Dedifferentiated amniotic fluid mesenchymal stem cell (primary cell): Measurements from ENCODE around the gene WRAP53.
"Not testable (repeated sequence)": the region's sequence is repeated elsewhere in the genome, so short reads cannot be mapped to it uniquely, and the experiment has no call there.

Source experiments
- DNase-seq: peaks from one replicate; pipeline ENCODE4 v3.0.0-alpha.2; 2016; ENCODE audit errors: extremely low spot score

The WRAP53 gene

DNA sequence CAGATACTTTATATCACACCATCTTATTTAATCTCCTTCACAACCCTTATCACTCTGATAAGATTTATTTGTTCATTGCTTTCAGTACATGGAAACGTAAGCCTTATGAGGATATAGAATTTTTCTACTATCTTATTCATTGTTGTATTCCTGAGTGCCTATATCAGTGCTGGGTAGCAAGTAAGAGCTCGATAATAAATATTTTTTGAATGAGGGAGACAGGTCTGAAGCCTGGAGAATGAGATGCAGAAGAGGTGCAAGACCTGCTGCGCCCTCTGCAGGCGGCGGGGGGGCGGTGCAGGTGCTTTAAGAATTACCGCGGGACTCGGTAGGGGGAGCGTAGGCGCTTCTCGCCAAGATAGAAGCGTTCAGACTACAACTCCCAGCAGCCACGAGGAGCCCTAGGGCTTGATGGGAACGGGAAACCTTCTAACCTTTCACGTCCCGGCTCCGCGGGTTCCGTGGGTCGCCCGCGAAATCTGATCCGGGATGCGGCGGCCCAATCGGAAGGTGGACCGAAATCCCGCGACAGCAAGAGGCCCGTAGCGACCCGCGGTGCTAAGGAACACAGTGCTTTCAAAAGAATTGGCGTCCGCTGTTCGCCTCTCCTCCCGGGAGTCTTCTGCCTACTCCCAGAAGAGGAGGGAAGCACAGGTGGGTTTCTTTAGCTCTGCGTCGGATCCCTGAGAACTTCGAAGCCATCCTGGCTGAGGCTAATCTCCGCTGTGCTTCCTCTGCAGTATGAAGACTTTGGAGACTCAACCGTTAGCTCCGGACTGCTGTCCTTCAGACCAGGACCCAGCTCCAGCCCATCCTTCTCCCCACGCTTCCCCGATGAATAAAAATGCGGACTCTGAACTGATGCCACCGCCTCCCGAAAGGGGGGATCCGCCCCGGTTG, at the start of gene WRAP53:
TSS of gene WRAP53 (plus strand) at position 570 of the 900 bp plus-strand sequence. CDS start at position 742, 172 bp downstream.
- DNase-seq = peak; percentile 99

DNA sequence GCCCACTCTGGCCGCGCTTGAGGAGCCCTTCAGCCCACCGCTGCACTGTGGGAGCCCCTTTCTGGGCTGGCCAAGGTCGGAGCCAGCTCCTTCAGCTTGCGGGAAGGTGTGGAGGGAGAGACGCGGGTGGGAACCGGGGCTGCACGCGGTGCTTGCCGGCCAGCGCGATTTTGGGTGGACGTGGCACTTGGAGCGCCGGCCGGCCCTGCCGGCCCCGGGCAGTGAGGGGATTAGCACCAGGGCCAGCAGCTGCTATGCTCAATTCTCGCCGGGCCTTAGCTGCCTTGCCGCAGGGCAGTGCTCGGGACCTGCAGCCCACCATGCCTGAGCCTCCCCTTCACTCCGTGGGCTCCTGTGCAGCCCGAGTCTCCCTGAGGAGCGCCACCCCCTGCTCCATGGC, 47.5 kb upstream of the WRAP53 start:
- DNase-seq = no peak

DNA sequence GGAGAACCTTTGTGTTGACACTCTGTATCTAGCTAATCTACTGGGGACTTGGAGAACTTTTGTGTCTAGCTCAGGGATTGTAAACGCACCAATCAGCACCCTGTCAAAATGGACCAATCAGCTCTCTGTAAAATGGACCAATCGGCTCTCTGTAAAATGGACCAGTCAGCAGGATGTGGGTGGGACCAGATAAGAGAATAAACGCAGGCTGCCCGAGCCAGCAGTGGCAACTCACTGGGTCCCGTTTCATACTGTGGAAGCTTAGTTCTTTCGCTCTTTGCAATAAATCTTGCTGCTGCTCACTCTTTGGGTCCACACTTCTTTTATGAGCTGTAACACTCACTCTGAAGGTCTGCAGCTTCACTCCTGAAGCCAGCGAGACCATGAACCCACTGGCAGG, 46.6 kb upstream of the WRAP53 start:
- not testable (repeated sequence) for DNase-seq

DNA sequence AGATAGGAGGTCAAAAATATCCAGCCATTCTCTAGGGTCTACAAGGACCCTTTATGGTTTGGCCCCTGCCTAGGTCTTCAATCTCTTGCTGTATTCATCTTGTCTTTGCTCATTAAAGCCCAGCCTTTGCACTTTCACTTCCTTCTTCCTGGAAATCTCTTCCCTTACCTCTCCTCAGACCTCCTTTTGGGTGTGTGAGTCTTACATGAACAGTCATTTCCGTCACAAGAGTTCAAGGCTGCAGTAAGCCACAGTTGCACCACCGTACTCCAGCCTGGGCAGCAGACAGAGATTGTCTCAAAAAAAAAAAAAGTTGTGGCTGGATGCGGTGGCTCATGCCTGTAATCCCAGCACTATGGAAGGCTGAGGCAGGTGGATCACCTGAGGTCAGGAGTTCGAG, 43.5 kb upstream of the WRAP53 start:
- DNase-seq = no peak

DNA sequence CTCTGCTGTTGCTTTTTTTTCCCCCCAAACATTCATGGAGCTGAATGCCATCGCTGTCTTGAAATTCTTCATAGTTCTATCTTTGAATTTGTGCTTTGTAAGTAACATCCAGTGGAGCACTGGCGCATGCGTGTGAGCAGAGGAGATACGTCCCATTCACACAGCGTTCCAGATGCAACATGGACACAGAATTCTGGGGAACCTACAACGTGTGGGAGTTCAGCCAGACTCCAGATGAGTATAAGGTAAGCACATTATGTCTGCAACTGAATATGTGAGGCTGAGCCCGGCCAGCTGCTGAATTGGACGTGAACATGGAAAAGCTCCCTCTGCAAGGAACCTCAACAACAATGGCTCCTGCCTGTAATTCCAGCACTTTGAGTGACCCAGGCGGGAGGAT, 41.8 kb upstream of the WRAP53 start:
- no peak for DNase-seq

DNA sequence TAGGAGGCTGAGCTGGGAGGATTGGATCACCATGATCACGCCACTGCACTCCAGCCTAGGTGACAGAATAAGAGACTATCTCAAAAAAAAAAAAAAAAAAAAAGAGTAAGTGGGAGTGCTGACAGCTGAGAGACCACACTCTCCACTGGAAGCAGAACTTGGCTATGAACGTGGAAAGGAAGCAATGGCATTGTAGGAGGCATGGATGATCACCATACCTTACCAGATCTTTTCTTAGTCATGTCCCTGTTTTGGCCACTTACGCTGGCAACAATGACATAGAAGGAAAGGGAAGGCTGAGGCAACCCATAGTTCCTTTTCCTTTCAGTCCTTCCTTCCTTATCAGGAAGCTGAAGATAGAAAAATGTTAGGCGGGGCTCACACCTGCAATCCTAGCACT, 41.3 kb upstream of the WRAP53 start:
- no peak for DNase-seq

DNA sequence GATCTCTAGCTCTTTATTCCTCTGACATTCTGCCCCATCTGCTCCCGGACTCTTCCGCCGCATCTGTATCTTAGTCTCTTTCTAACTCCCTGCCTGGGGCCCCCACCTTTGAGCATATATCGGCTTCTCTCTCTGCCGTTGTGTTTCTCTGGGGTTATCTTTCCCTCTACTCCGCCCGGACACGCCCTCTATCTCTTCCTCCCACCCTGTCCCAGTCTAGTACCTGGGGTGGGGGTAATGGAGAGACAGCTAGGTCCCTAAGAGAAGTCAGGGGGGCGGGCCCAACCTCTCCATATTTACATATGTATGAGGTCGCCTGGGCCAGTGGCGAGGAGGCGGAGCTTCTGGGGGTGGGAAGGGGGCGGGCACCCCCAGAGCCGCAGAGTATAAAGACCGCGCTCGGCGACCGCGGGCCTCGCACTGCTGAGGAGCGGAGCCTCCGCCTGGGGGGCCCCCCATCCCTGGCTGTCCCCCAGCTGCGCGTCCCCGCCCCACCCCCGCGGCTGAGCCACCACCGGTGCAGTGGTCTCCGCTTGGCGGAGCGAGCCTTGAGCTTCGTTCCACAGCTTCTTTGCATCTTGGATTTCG, 37.7 kb upstream of the WRAP53 start, which contains the start of gene ATP1B2:
TSS of gene ATP1B2 (plus strand) at position 418 of the 588 bp plus-strand sequence. CDS start 593 bp downstream, outside the sequence.
- no peak for DNase-seq

DNA sequence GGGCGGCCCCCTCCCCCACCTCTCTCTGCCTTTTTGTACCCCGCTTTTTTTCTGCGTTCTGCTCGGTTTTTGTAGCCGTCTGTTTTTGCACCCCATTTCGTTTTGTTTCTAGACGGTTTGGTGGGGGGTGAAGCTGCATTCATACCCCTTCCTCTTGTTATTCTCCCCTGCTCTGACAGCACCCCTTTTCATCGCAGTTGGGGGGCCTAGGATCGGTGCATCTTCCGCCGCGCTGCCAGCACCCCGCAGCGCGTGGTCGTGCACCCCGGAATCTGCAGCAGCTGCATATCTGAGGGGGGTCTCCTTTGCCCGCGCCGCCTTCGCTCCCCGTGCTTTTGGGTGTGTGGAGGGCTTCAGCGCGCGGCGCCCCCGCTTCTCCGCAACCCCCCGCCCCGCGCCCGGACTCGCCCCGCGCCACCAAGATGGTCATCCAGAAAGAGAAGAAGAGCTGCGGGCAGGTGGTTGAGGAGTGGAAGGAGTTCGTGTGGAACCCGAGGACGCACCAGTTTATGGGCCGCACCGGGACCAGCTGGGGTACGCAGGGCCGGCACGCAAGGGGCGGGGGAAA, 37.1 kb upstream of the WRAP53 start:
- DNase-seq = no peak

DNA sequence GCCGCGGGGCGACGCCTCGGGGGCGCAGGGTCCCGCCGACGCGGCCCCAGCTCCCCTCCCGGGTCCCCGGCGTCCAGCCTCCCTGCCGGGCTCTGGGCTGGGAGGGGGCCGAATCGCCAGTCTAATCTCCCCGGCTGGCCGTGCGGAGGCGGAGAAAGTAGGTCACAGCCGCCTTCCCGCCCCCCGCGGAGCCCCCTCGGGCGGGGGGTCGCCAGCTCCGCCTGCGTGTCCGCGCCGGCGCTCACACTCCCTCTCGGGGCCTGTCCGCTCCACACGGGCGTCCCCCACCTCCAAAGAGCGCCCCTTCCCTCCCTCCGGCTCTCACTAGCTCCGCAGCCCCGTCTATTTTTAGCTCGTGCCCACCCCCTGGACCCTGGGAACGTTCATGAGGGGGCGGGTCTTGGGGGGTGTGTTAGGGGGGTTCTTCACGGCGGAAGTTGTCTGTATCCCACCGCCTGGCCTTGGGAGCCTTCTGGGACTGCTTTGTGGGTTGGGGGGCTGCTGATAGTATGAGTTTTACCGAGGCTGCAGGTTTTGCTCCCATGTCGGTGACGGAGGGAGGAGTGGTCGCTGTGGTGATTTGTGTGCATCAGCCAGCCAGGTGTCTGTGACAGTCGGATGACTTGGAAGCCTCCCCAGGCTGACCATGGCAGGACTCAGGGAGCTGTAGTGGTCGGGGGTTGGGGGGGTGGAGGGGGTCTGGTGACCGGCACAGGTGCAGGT, 36.5 kb upstream of the WRAP53 start:
- DNase-seq = no peak

DNA sequence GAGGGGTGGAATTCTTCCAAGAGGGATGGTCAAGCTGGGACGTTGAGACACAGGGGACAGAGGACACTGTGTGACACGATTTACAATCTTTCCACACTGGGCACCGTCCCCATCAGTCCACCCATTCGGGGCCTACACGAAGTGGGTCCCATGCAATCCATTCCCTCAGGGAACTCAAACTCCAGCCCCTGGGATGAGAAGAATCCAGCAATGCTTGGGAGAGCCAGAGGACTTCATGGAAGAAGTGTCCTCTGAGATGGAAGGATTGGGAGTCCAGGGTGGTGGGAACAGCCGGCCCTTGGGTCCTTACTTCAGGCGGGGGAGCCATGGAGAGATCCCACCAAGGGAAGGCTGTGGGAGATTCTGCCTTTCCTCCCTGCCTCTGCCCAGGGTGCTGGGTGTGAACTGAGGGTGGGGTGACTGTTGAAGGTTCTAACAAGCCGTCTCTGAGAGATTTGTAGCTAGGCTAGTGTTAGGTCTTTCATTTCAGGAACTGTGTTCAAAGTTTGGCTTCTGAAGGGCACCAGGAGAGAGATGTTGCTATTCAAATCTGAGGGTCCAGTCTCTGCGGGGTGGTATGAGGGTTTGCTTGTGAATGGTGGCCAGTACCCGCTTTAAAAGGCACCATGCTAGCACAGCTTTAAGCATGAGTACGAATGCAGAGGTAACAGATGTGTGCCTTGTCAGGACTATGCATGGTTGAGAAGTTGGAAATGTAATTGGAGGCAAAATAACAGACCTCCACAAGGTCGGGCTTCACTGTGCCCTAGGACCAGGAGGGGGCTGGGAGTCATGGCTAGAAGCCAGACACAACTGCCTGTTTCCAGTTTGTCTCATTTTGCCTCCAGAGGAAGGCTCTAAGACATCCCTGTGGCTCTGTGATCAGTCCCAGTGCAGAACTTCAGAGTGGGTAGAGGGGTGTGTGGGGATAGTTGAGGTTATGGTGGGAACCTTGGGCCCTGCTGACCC, 35.6 kb upstream of the WRAP53 start:
- DNase-seq = no peak

DNA sequence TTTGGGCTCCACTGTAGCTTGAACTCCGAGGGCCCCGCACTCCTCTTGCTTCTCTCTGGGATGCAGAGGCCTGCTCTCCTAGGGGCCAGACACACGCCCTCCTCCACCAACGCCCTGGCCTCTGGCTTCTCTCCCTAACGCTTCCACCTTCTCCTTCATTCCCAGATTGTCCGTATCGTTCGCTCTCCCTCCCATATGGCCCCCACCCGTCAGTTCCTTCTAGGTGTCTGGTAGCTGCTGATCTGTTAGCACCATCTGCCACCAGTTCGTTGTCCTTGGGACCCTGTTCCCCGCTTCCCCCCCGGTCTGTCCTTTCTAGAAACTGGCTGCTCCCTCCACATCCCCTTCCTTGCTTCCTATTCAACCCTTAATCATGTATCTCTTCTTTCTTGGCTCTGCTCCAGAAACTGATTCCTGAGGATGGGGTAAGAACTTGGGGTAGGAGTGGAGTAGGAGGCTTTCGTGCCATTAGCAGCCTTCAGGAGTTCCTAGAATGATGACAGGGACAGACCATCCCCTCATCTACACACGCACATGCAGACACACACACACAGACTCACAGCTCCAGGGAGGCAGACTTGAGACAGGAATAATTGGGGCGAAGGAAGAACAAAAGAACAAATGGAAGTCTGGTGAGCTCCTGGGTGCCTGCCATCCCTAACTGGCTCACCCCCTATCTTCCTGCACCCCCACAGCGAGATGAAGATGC, 33.3 kb upstream of the WRAP53 start:
- DNase-seq = no peak

DNA sequence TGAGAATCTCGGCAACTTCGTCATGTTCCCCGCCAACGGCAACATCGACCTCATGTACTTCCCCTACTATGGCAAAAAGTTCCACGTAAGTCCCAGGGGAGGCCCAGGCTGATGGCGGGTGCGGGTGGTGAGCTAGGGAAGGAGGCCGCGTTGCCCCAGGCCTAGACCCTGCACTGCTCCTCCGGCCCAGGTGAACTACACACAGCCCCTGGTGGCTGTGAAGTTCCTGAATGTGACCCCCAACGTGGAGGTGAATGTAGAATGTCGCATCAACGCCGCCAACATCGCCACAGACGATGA, 32.8 kb upstream of the WRAP53 start:
- DNase-seq = no peak

DNA sequence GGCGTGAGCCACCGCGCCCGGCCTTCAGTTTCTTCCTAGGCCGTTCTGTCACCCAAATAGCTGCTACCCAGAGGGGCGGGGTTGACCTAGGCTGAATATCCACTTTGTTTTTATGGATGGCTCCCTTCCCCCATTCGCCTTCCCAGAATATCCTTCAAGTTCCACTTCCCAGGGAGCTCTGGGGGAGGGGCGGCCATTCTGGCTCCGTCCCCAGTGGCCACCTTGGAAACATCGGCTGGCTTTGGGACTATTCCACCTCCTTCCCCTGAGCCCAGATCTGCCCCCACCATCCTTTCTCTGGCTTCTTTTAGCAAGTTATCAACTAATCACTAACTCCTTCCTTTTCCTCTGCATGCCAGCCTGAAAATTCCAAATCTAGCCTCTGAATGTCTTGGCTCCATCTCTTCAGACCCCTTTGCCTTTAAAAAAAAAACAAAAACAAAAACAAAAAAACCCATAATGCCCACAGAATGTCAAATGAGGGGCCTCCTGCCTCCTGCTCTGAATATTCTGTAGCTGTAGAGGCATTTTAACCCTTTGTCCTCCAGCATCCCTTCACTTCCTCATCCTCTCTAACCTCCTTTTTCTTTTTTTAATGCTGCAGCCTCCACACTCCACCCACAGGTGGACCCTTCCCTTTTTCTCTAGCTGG, 31.2 kb upstream of the WRAP53 start:
- DNase-seq = no peak

DNA sequence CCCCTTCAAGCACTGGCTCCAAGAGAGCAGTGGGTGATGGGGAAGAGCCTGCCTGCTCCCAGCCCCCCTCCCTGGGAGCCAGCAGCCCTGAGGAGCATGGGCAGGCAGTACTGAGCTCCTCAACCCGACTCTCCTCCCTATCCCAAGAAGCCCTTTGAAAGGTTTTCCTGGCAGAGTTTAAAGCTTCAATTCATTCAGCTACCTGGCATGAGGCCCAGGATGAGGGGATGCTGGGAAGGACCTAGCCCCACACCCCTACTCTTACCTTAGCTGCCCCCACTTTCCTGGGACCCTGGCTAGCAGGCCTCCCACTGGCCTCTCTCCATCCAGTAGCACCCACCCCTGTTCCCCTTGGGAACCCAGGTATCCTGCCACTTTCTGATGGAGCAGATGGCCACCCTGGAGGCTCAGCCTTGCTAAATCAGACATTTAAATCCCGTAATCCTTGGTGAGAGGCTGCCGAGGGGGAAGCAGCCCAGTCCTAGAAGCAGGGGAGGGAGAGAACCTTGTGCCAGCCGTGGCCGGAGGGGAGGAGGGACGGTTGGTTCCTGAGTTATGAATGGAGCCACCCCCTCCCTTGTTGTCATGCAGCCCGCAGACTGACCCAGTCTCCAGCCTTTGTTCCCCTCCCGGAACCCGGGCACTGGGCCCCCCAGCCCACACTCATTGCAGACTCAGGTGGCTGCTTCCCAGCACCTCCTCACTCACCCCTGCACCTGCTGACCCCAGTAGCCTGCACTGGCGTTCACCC, 20.4 kb upstream of the WRAP53 start:
- DNase-seq = no peak

DNA sequence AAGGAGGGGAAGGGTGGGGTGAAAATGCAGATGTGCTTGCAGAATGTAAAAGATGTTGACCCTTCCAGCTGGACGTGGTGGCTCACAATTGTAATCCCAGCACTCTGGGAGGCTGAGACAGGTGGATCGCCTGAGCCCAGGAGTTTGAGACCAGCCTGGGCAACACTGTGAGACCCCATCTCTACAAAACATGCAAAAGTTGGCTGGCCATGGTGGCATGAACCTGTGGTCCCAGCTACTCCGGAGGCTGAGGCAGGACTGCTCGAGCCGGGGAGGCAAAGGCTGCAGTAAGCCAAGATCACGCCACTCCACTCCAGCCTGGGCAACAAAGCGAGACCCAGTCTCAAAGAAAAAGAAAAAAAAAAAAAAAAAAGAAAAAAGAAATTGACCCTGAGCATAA, 19.8 kb upstream of the WRAP53 start:
- no peak for DNase-seq

DNA sequence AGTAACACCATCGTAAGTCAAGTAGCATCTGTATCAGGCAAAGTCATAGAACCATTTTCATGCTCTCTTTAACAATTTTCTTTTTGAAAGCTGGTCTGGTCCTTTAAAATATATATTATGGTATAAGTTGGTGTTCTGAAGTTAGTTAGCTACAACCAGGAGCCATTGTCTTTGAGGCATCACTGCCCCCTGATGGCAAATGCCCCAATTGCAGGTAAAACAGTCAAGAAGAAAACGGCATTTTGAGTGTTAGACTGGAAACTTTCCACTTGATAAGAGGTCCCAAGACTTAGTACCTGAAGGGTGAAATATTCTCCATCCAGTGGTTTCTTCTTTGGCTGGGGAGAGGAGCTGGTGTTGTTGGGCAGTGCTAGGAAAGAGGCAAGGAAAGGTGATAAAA, 15.0 kb upstream of the WRAP53 start:
- no peak for DNase-seq

DNA sequence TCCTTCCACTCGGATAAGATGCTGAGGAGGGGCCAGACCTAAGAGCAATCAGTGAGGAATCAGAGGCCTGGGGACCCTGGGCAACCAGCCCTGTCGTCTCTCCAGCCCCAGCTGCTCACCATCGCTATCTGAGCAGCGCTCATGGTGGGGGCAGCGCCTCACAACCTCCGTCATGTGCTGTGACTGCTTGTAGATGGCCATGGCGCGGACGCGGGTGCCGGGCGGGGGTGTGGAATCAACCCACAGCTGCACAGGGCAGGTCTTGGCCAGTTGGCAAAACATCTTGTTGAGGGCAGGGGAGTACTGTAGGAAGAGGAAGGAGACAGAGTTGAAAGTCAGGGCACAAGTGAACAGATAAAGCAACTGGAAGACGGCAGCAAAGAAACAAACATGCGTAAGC, 13.3 kb upstream of the WRAP53 start:
- no peak for DNase-seq

DNA sequence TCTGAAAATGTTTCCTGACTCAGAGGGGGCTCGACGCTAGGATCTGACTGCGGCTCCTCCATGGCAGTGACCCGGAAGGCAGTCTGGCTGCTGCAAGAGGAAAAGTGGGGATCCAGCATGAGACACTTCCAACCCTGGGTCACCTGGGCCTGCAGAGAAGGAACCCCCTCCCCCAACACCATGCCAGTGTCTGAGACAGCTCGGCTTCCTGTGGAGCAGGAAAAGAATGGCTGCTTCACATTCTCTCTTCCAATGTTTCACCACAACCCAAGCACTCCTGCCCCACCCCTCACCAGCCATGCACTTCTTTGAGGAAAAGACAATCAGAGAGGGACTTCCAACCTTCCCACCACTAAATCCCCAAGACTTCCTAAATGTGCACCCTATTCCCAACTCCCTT, 11.7 kb upstream of the WRAP53 start:
- DNase-seq = no peak

DNA sequence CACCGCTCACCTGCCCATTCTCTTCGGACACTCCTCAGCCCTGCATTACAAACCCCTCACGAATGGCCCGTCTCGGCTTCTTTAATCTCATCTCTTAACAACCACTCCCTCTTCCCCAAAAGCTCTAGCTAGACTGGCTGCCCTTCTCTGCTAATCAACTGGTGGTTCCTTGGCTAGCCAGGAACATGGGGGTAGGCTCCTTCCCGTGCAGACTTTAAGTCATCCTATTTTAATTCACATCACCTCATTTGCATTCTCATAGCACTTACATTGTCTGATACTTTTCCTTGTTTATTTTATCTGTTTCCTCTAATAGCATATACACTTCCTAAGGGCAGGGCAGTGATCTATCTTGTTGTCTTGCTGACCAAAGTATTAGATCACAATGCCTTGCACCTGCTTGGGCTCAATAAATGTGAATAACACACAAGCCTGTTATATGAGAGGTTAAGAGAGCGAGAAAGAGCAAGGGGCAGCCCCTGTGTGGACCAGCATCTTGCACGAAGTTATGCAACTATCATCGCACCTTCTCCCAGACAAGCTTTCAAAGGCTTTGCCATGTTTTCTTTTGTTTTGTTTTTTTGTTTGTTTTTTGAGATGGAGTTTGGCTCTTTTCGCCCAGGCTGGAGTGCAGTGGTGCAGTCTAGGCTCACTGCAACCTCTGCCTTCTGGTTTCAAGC, 10.7 kb upstream of the WRAP53 start:
- no peak for DNase-seq
